HL-60/S4 treated with phorbol 12-myristate 13-acetate at 8.2 ng/mL for 4 days and 3 days (cell line): ENCODE measurements around the gene TNPO2.

Experiments
- in situ Hi-C: fragments of 300-500 bp; cut with MboI; formaldehyde crosslinking; loops from 2 replicates; pipeline ENCODE4 v1.15.0; 2022; ENCODE audit warnings: low sequenced_read_pairs

Gene TNPO2

DNA sequence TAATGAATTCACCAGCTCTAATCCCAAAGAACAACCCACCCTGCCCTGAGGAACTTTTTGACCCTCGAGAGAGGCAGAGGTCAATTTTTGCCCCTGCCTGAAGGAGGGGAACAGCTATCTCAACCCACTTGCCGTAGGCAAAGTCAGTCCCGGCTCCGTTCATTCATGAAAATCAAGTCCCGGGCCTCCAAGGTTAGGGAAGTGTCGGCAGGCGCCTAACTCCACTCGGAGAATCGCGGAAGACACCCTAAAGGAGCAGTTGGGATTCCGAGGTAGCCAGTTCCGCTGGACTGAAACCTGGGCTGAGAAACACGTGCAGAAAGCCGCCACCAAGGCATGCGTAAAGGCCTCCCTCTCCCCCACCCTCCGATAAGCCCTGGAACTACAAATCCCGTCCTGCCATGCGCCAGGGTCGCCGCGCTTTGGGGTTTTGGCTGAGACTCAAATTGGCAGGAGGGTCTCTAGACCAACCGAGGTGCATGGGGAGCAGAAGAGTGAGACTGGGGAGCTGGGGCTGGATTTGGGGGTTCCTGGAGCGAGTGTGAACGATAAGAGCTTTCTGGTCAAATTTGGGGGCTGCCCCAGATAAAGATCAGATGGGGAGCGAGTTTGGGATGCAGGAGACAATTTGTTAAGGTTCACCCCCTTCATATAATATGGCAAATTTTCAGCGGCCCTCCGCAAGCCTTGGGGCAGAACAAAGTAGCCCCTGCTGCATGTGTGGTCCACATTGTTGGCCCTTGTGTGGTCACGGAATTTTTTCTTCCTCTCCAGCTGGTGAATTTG is at the start of gene TNPO2:
TSS of gene TNPO2 (minus strand) at position 292 of the 786 bp plus-strand sequence. CDS start 2,955 bp downstream, outside the sequence.
- in situ Hi-C loops: no loop called here

DNA sequence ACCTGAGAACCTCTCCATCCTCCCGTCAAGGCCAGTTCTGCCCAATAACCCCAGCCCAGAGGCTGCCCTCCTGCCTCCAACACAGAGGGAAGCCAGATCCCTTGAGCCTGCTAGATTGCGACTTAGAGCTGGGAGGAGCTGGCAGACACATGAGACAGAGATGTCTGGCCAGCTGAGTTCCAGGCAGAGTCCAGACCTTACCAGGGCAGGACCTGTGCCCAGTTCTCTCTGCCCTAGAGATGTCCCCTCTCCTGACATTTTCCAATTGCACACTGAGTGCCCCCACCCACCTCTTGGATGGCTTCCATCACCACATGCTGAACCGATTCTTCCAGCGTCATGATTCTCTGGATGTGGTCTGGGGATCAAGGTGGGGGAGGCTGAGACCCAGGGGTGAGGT is 48.6 kb upstream of the TNPO2 start:
- in situ Hi-C loops: no loop called here

- in situ Hi-C loops: no loop called here
These were observed 47.2 kb upstream of the TNPO2 start for GRCh38 chr19:12770922-12771321.

DNA sequence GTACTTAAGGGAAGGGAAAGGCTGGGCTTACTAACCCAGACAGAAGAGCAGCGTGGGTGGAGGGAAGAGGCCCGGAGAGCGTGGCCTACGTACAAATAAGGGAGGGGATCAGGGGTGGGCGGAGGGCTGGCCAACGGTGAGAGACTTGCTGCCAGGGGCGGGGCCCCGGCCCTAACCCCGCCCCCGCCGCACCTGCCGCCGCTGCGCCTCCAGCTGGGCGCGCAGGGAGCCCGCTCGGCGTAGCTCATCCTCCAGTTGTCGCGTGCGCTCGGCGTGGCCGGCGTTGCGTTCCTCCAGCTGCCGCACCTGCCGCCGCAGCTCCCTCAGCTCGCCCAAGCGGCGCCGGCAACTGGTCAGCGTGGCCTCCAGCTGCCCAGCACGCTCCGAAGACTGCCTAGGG is 46.0 kb upstream of the TNPO2 start:
- in situ Hi-C loops: no loop called here

- in situ Hi-C loops: no loop called here
These were observed 43.9 kb upstream of the TNPO2 start for GRCh38 chr19:12767666-12768065.

- in situ Hi-C loops: no loop called here
These were observed 43.4 kb upstream of the TNPO2 start for GRCh38 chr19:12767150-12767549.

GRCh38 chr19:12766051-12766521 is 42.4 kb upstream of the TNPO2 start:
- in situ Hi-C loops: no loop called here

- in situ Hi-C loops: loop anchor here (5.0 kb wide), 1 partner anchor 33 kb away; no protein-coding TSS in a partner anchor
These were observed 41.0 kb upstream of the TNPO2 start for GRCh38 chr19:12764698-12765097.

- in situ Hi-C loops: loop anchor here (5.0 kb wide), 1 partner anchor 34 kb away; no protein-coding TSS in a partner anchor
These were observed 39.4 kb upstream of the TNPO2 start for GRCh38 chr19:12763100-12763499.

DNA sequence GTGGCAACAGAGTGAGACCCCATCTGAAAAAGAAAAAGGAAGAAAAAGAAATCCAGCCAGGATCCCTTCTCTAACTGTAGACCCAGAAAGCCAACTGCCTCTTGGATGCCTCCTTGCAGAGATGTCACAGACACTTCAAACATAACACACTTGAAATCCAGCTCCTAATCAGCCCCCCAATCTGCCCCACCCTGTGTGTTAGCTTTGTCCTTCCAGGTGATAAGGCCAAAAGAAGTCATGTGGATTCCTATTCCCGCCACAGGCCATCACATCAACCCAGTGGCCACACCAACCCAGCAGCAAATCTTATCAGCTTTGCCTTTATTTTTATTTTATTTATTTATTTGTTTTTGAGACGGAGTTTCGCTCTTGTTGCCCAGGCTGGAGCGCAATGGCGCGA is 36.0 kb upstream of the TNPO2 start:
- in situ Hi-C loops: loop anchor here (5.0 kb wide), 1 partner anchor 38 kb away; no protein-coding TSS in a partner anchor

- in situ Hi-C loops: no loop called here
These were observed 34.0 kb upstream of the TNPO2 start for GRCh38 chr19:12757544-12758274.

- in situ Hi-C loops: no loop called here
These were observed 32.6 kb upstream of the TNPO2 start for GRCh38 chr19:12756150-12756883.

DNA sequence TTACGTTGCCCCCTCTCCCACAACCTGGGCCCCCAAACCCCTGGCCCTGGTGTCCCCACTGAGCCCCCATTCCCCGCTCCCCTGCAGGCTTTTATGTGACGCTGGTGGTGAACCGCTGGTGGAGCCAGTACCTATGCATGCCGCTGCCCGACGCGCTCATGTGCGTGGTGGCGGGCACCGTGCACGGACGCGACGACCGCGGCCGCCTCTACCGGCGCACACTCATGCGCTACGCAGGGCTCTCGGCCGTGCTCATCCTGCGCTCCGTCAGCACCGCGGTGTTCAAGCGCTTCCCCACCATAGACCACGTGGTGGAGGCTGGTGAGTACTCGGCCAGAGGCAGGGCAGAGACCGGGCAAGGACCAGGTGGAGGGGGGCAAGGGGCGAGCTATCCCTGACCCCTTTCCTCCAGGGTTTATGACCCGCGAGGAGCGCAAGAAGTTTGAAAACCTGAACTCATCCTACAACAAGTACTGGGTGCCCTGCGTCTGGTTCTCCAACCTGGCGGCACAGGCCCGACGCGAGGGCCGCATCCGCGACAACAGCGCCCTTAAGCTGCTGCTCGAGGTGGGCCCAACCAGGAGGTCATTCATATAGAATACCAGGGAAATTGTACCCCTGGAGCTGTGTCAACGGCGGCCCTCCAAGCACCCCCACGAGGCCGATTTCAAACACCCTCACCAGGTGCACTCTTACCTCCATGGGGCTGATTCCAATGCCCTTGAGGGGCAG is 30.9 kb upstream of the TNPO2 start:
- in situ Hi-C loops: no loop called here

GRCh38 chr19:12752056-12752781 is 28.5 kb upstream of the TNPO2 start:
- in situ Hi-C loops: no loop called here

GRCh38 chr19:12751635-12752034 is 27.9 kb upstream of the TNPO2 start, which contains the start of gene BEST2:
Gene BEST2 (plus strand): TSS chr19:12751791. CDS start chr19:12752593, 802 bp downstream.
- in situ Hi-C loops: no loop called here

- in situ Hi-C loops: no loop called here
These were observed 27.1 kb upstream of the TNPO2 start for GRCh38 chr19:12750851-12751250.

DNA sequence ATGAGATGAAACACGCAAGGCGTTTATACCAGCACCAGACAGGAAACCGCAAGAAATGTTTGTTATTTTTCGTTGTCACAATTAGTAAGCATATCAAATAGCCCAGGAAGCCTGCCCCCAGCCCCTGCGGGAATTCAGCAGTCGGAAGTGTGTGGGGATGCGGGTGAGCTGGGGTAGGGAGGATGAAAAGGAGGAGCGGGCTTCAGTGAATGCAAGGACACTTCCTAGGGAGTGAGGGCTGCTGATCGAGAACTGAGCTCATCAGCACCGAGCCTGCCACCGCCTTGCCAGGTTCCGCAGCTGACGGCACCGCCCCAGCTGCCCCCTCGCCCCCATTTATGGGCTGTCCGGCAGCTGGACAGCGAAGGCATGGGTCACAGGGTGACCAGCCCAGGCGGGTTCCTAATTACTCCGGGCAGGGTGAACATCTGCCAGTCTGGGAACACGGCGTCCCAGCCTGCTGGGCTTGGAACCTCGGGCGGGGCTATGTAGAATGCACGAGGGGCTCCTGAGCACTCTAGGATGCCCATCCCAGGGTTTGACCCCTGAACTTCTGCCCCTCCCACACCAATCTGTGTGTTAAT is 26.3 kb upstream of the TNPO2 start:
- in situ Hi-C loops: no loop called here

- in situ Hi-C loops: no loop called here
These were observed 24.8 kb upstream of the TNPO2 start for GRCh38 chr19:12748489-12748888.

DNA sequence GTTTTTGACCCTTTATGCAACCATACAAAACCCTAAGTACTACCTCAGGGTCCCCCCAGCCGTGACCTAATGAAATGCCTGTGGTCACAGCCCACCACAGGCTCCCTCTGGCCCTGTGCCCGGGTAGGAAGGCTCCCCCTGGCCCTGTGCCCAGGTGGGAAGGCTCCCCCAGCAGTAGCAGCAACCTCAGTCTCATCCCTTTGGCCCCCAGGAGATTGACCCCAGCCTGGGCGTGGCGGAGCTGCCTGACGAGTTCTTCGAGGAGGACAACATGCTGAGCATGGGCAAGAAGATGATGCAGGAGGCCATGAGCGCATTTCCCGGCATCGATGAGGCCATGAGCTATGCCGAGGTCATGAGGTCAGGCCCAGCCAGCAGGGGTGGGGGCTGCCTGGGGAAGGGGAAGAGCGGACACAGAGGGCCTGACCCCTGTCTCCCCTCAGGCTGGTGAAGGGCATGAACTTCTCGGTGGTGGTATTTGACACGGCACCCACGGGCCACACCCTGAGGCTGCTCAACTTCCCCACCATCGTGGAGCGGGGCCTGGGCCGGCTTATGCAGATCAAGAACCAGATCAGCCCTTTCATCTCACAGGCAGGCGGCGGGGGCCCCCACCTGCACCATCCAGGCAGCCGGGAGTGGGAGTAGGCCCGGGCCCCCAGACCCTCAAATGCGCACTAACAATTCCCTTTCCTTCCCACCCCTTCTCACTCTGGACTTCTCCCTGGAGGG is 21.6 kb upstream of the TNPO2 start:
- in situ Hi-C loops: no loop called here
